ENCODE results near the gene ZNF423.

DNA sequence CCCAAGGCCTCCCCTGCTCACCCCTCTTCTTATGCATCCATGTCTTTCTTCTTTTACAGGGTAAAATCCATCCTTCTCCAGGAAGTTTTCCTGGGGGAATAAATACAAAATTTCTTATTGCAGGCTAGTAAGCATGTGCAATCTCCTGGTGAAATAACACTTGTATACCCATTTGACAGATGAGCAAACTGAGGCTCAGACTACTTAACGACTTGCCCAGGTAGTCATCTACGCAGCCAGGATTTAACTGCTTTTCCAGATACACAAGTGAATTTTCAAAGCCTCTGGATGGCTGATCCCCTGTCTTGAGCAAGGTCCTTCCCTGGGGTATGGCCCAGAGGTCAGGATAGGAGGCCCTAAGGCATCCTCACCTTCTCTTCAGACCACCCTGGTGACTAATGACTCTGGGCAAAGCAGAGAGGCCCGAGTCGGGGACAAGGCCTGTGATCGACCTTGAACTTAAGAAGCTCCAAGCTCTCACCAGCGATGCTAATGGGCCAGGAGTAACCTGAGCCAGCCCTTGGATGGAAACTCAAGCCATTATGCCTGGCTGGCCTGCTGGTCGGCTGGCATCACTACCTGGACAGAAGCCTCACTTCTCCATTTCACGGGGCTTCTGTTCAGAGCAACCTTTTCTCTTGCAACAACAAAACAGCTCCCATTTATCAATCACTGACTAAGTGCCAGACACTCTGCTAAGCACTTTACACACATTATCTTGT, 33.1 kb downstream of the ZNF423 start:
- TF ChIP-seq POLR2A (IDR thresholded peaks at IDR 0.05; ENCODE audit: low read depth, low read length) (no peak), SPI1 (IDR thresholded peaks at IDR 0.05; ENCODE audit: low read depth, low read length) (no peak), TAF1 (IDR thresholded peaks at IDR 0.05; ENCODE audit: low read depth, low read length) (no peak)

All from GM12891 (cell line).